OCI-LY1 (cell line): Measurements from ENCODE around the gene MCTP2.

Experiments used
- EZH2 ChIP-seq: fragments of 200-600 bp; sonication (generic), shearing (Covaris generic); IDR thresholded peaks from 2 replicates; pipeline ENCODE4 v1.8.0; 2017; ENCODE audit warnings: borderline replicate concordance, mixed run types, mild to moderate bottlenecking, antibody characterized with exemption, low read length, moderate library complexity, mixed read lengths
- TF ChIP-seq, protein P1 (sequence below): fragments of 200-600 bp; sonication (generic), shearing (Covaris generic); IDR thresholded peaks from 2 replicates; pipeline ENCODE4 v1.5.1; 2017; ENCODE audit warnings: mild to moderate bottlenecking, antibody characterized with exemption, low read length, moderate library complexity, mixed read lengths

DNA sequence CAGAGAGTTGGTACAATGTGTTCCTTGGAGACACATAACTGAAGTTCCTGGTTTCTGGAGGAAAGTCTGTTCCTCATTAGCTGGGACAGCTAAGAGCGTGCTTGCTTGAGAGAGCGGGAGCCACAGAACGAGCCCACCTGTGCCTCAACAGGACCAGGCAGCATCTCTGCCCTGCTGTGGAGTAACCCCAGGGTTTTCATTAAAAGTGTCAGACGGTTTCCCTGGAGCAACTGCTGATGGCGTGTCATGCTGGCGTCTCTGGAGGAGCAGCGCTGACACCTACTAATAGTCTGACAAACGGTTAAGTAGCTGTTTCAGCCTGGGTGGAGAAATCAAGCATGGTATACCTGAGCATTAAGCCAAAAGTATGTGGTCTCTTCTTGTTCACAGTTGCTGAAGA is 150.0 kb downstream of the MCTP2 start:
- TF ChIP-seq, protein P1, sequence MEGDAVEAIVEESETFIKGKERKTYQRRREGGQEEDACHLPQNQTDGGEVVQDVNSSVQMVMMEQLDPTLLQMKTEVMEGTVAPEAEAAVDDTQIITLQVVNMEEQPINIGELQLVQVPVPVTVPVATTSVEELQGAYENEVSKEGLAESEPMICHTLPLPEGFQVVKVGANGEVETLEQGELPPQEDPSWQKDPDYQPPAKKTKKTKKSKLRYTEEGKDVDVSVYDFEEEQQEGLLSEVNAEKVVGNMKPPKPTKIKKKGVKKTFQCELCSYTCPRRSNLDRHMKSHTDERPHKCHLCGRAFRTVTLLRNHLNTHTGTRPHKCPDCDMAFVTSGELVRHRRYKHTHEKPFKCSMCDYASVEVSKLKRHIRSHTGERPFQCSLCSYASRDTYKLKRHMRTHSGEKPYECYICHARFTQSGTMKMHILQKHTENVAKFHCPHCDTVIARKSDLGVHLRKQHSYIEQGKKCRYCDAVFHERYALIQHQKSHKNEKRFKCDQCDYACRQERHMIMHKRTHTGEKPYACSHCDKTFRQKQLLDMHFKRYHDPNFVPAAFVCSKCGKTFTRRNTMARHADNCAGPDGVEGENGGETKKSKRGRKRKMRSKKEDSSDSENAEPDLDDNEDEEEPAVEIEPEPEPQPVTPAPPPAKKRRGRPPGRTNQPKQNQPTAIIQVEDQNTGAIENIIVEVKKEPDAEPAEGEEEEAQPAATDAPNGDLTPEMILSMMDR = no peak
- TF ChIP-seq EZH2 = no peak
